MM.1S (cell line): ENCODE results near the gene FHIT.

Source experiments
- EZH2 ChIP-seq: fragments of 300-600 bp; sonication (generic); optimal IDR thresholded peaks from 2 replicates; pipeline ENCODE3; 2017; ENCODE audit warnings: low read depth, mild to moderate bottlenecking, antibody characterized with exemption, low read length, mixed read lengths
- EZH2phosphoT487 ChIP-seq: fragments of 300-600 bp; sonication (generic); IDR thresholded peaks from 2 replicates; pipeline ENCODE4 v1.6.1; 2018; ENCODE audit warnings: antibody characterized with exemption, low read length
- TF ChIP-seq, protein P1 (sequence below): fragments of 300-600 bp; sonication (generic); IDR thresholded peaks from 2 replicates; pipeline ENCODE4 v1.5.1; 2016; ENCODE audit warnings: antibody characterized with exemption, low read length, mixed read lengths

DNA sequence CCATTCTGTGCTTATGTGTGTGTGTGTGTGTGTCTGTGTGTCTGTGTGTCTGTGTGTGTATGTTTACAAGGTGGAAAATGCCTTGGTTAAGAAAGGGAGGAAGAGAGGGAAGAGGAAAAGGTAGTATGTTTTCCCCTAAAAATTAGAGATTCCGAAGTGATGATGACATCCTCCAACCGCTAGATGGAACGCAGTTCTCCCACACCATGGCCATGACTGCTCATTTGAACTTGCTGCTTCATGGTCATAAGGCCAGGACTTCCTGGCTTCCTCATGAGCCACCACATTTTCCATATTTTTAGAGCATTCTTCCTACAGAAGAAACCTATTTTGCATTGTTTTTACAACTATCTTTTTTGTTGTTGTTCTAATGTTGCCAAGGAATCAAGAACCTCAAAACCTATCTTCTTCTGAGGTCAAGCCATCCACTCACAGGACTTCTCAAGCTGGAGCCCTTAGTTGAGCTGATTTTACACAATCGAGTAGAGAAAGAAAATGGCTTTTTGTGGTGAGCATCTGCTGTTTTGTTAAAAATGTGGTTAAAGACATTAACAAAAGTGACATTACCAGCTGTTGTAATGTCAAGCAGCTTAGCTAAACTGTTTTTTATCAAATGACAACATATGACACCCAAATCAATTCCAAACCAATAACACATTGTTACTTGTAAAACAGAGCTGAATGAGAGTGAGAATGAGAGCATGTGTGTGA, 1091.0 kb downstream of the FHIT start:
- TF ChIP-seq, protein P1, sequence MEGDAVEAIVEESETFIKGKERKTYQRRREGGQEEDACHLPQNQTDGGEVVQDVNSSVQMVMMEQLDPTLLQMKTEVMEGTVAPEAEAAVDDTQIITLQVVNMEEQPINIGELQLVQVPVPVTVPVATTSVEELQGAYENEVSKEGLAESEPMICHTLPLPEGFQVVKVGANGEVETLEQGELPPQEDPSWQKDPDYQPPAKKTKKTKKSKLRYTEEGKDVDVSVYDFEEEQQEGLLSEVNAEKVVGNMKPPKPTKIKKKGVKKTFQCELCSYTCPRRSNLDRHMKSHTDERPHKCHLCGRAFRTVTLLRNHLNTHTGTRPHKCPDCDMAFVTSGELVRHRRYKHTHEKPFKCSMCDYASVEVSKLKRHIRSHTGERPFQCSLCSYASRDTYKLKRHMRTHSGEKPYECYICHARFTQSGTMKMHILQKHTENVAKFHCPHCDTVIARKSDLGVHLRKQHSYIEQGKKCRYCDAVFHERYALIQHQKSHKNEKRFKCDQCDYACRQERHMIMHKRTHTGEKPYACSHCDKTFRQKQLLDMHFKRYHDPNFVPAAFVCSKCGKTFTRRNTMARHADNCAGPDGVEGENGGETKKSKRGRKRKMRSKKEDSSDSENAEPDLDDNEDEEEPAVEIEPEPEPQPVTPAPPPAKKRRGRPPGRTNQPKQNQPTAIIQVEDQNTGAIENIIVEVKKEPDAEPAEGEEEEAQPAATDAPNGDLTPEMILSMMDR, result no peak
- TF ChIP-seq EZH2 (no peak), EZH2phosphoT487 (no peak)
